ENCODE measurements around the gene GPR3.

GPR3 gene, protein sequence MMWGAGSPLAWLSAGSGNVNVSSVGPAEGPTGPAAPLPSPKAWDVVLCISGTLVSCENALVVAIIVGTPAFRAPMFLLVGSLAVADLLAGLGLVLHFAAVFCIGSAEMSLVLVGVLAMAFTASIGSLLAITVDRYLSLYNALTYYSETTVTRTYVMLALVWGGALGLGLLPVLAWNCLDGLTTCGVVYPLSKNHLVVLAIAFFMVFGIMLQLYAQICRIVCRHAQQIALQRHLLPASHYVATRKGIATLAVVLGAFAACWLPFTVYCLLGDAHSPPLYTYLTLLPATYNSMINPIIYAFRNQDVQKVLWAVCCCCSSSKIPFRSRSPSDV

DNA sequence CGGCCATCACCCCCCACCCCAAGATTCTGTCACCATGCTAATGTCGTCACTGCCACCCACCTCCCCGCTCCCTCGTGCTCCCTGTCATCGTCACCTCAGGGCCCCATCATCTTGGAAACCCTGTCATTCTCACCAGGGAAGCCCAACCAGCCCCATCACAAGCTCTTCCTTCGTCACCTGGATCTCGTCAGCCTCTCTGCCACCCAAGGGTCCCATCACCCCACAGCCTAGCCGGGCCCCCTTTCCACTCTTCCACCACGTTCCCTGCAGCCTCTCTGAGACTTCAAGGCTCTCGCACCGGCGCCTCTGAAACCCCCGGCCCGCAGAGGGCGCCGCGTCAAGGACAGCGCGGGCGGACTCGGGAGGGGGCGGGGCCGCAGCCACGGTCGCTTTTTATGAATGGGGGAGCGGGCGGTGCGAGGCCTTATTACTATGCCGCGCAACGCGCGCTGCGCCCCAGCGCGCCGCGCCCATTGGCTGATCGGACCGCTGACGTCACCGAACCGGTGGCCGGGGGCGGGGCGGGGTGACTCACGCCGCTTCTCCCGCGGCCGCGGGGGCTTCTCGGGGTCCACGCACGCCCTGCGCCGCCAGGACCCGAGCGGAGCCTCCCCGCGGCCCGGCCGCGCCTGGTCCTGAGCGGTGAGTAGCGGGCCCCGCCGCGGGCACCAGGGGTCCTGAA lies at the start of gene GPR3:
Gene GPR3, plus strand, starts transcription at position 527 of the 682 bp plus-strand sequence. CDS start 1,177 bp downstream, outside the sequence.
- DNase-seq = peak; percentile 93

DNA sequence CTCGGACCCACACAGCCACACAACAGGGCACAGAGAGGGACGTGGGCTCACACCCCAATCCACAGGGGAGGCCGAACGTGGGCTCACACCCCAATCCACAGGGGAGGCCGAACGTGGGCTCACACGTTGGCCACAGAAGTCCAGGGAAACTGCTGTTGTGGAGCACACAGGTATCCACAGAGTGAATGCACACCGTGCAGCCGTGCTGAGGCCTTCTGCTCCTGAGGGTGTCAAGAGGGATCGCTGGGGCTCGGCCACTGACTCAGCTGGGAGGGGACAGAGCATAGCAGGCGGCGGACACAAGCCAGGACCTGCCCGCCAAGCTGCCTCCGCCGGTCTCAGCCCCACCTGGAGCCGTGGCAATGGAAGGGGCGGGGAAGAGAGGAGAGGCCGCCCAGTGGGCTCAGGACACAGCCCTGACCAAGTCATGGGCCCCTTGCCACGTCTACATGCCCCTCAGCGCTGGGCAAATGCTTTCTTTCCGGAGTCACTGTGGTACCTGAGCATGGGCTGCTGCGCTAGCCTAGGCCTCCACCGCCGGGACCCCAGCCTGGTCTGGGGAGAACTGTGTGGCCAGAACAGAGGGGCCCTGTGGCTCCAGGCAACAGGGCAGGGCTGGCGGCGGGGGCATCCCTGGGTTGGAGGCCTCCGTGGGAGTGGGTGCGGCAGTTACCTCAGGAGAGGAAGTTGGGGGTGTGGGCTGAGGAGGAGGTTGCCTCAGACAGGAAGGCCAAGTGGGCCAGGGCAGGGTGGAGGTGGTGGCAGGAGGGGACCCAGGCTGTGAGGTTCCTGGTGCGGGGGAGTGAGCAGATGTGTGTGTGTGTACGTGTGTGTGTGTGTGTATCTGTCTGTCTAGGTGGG lies 49.4 kb upstream of the GPR3 start:
- DNase-seq = peak; percentile 71

DNA sequence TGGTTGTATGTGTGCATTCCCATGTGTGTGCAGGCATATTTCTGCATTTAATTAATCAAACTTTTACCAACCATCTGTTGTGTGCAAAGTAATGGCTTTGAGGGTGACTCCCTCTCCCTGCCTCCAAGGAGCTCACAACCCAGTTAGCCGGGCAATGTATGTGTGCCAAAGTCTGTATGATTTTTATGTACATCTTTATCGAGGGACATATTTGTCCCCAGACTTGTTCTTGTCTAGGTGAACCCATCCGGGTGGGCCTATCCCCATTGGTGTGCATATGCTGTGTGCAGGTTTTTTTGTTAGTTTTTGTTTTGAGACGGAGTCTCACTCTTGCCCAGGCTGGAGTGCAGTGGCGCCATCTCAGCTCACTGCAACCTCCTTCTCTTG lies 48.8 kb upstream of the GPR3 start:
- DNase-seq = no peak

DNA sequence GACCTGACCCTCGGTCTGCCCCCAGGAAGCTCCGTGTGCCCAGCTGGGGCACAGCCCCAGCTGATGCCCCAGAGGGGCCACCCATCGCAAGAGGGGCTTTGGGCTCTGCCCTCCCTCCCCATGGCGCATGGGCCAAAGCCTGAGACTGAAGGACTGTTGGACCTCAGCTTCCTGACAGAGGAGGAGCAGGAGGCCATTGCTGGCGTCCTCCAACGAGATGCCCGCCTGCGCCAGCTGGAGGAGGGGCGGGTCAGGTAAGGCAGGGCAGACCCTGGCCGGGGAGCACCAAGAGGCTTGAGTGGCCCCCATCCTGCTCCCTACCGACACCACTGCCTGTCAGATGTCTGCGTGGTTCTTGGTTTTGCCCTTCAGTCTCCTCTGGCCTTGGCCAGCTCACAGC lies 47.1 kb upstream of the GPR3 start:
- DNase-seq = no peak

DNA sequence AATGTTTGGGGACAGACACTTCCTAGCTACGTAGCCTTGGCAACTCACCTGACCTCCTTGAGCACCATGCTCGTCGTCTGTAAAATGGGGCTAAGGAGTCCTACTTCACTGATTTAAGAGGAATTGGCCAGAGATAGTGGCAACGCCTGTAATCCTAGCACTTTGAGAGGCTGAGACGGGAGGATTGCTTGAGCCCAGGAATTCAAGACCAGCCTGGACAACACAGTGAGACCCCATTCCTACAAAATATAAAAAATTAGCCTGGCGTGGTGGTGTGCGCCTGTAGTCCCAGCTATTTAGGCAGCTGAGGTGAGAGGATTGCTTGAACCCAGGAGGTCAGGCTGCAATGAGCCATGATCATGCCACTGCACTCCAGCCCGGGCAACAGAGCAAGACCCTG lies 46.1 kb upstream of the GPR3 start:
- no peak for DNase-seq

DNA sequence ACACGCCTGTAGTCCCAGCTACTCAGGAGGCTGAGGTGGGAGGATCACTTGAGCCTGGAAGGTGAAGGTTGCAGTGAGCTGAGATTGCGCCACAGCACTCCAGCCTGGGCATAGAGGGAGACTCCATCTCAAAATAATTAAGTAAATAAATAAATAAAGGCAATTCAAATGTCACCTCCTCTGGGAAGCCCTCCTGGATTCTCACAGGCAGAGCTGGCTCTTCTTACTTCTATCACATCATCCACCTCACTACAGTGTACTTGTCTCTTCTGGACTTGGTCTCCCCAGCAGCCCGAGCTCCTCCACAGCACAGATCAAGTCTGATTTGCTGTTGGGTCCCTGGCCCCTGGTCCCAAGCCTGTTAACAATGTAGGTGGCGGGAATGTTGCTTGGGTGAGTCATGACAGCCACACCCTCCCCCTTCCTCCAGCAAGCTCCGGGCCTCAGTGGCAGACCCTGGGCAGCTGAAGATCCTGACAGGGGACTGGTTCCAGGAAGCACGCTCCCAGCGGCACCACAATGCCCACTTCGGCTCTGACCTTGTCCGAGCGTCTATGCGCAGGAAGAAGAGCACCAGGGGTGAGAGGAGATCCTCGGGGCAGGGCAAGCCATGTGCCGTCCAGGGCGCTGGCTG lies 45.3 kb upstream of the GPR3 start:
- no peak for DNase-seq

DNA sequence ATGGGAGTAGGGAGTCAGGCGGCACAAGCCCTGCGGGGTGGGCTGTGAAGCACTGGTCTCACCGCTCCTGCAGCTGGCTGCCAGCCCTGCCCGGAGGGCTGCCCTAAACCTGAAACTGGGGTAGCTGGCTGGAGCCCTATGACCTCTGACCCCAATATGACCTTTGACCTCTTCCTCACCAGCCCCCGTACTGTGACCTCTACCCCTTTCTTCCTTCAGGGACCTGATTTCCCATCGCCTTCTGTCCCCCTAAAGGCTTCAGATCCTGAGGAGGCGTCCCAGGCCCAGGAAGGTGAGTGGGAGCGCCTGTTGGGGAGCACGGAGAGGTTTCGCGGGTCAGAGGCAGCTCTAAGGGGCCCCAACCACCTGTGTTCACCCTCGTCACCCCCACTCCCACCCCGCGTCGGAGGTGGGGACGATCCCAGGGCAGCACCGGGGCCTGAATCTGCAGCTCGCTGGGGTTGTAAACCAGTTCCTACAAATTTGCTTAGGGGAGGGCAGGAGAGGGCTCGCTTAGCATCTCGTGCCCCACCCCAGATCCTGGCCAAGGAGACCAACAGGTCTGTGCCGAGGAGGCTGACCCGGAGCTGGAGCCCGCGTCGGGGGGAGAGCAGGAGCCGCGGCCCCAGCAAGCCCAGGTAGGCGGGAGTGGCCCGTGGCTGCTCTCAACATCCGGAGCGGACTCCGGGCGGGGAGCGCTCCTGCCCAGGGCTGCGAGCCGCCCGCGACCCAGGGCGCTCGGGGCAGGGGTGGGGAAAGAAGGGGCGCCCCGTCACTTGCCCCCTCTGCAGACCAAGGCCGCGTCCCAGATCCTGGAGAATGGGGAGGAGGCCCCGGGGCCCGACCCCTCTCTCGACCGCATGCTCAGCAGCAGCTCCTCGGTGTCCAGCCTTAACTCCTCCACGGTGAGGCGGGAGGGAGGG lies 43.3 kb upstream of the GPR3 start:
- no peak for DNase-seq

DNA sequence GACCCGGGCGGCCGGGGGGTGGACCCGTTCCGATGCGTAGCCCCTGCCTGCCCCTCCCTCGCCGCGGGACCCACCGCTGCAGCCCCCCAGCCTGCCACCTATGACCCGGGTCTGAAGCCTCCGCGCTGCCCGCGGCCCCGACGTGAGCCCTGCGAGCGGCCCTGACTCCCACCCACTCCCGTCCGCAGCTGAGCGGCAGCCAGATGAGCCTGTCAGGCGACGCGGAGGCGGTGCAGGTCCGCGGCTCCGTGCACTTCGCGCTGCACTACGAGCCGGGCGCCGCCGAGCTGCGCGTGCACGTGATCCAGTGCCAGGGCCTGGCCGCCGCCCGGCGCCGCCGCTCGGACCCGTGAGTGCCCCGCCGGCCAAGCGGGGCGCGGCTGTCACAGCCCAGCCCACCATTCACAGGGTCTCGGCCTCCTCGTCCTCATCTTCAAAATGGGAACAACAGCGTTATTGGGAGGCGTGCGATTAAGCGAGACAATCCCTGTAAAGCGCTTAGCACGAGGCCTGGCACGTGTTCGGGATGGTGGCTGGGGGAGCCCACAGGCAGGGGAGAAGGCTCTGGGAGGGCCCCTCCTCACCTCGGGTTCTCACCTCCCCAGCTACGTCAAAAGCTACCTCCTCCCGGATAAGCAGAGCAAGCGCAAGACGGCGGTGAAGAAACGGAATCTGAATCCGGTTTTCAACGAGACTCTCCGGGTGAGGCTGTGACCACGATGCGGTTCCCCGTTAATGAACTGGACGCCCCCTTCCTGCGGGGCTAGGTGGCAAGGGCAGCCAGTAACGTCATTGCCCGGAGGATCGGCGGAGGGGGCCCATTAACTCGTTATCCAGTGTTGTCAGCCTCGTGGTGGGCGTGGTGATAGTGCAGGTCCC lies 42.4 kb upstream of the GPR3 start:
- no peak for DNase-seq

DNA sequence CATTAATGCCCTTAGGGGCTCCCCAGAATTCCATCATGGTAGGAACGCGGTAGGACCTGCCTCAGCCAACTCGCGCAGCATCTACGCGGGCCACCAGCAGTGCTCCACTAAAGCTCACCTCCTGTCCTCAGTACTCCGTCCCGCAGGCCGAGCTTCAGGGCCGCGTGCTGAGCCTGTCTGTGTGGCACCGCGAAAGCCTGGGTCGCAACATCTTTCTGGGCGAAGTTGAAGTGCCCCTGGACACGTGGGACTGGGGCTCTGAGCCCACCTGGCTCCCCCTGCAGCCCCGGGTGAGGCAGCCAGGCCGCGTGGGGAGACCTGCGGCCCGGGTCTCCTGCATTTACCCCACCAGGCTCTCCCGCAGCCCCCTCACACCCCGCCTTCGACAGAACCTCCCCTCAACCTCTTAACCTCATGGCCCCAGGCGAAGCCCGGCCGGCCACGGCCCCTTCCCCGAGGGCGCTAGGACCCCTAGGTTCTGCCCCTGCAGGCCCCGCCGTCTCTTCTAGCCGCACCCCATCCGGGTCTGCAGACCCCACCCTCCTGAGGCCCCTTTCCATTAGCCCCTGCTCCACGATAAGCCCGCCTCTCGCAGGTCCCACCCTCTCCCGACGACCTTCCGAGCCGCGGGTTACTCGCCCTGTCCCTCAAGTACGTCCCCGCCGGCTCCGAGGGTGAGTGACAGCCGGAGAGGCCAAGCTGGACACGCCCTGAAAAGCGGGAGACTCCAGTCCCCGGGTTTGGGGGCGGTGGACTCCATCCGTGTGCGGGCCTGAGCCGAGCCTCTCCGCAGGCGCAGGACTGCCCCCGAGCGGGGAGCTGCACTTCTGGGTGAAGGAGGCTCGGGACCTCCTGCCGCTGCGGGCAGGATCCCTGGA lies 41.5 kb upstream of the GPR3 start:
- no peak for DNase-seq

DNA sequence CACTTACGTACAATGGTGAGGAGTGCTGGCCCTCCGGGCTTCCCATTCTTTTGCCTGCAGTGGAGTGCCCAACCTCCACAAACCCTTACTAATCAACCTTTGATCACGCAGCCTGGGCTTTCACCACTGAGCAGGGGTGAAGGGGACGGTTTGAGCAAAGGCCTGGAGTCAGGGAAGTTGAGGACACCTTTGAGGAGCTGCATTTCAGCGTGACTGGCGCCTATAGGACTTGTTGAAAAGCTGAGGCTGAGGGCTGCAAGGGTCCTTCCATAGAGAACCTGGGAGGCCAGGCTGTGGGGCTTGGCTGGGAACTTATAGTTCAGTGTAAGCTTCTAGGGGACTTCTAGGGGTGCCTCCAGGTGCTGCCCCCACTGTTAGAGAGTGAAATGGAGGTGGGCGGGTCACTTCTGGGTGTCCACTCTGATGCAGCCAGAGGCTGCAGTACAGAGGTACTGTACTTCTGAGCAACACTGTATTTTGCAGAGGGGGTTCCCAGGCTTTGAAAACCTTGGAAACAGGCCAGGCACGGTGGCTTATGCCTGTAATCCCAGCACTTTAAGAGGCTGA lies 40.8 kb upstream of the GPR3 start:
- no peak for DNase-seq

DNA sequence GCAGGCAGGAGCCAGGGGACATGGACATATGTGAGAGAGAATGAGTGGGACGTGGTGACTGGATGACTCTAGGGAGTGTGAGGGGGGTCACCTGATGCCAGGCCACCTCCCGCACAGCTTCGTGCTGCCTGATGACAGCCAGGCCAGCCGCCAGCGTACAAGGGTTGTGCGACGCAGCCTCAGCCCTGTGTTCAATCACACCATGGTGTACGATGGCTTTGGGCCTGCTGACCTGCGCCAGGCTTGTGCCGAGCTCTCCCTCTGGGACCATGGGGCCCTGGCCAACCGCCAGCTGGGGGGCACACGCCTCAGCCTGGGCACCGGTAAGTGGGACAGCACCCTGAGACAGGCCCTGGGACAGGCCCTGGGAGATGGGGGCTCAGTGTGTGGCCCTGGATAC lies 39.3 kb upstream of the GPR3 start:
- DNase-seq = no peak

DNA sequence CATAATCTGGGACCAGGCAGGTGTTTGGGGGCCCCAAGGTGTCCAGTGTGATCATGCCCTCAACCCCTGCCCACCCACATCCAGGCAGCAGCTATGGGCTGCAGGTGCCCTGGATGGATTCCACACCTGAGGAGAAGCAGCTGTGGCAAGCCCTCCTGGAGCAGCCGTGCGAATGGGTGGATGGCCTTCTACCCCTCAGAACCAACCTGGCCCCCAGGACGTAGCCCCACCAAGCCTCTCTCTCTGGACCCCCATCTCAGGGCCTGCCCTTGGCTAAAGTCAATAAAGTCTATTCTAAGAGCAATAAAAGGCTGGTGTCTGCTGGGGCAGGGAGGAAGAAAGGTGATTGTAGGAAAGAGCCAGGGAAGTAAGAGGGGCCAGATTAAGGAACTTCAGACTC lies 38.8 kb upstream of the GPR3 start:
- no peak for DNase-seq

DNA sequence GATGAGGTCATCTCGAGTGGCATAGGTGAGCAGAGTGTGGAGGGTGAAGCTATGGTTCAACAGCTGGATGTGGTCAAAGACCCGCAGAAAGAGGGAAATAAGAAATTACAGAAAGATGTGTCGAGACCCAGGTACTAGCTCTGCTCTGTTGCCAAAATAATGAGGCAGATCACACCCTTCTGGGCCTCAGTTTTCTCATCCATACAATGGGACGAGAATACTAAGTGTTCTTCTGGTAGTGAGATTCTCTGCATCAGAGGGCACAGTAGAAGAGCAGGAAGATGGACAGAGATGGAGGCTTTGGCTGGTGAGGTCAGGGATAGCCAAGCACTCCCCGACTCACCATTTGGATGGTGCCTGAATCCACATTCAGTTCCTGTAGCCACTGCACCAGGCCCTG lies 36.7 kb upstream of the GPR3 start:
- DNase-seq = no peak

DNA sequence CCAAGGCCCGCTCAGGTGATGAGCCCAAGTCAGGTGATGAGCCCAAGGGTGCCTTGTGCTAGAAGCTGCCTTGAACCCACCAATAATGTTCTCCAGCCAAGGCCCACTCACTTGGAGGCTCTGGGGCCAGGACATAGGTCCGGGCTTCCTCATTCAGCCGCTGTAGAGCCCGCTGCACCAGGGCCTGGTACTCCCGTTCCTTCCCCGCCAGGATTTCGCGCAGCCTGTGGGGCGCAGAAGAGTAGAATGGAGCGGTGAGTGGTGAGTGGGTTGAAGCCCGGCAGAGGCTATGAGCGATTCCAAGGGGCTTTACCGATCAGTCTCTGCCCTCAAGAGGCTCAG lies 36.2 kb upstream of the GPR3 start:
- DNase-seq = no peak

DNA sequence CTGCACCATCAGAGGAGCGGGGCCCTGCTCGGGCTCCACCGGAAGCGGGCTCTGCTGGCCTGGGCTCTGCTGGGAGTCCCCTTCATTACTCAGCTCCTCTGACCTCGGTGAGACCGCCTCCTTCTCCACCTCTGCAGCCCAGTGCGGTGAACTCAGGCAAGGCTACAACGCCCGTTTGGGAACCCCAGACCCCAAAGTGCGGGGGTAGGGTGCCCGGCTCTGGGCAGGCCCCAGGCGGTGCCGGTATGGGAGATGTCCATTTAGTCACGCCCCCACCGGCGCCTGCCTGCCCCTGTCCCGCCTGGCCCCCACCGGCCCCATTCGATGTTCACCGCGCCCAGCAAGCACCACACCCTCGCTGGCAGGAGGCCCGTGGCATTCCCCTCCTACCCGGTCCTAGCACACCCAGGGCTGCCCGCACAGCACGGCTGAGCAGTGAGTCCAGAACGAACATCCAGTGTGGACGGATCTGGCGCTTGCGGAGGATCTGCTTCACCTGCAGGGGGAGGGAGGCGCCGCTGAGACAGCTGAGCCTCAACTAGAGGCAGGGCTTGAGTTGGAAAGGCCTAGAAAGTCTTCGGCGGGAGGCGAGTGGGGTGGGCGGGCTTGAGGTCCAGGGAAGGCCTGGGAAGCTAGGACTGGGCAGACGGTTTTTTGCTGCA lies 35.7 kb upstream of the GPR3 start:
- peak; percentile 40 for DNase-seq

DNA sequence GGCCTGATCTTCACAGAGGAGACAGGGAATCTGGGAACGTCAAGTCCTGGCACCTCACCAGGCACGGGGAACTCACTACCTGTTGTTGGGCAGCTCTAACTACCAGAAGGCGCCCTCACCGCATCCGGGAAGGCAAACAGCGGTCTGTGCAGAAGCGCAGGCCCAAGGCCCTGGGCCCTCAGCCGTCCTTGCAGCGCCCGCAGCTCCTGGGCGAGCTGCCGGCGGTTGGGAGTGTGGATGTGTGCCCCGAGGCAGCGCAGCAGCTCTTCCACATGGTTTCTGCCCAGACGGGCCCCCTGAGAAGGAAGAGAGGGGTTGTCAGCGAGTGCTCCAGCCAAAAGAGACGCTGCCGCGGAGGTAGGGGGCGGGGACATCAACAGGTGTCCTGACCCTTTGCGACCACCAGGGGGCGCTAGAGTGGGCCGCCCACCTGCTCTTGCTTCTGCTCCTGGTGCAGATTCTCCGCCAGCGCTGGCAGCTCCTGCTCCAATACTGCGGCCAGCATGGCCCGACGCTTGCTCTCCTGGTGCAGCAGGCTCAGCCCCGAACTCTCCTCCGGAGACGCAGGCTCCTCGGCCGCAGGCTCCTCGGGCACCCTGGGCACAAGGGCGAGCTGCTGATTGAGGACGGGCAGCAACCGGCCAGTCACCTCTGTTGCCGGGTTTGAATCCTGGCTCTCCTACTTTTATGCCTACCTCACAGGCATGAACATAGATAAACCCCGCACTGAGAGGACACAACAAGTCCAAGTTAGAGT lies 35.0 kb upstream of the GPR3 start:
- peak; percentile 80 for DNase-seq

DNA sequence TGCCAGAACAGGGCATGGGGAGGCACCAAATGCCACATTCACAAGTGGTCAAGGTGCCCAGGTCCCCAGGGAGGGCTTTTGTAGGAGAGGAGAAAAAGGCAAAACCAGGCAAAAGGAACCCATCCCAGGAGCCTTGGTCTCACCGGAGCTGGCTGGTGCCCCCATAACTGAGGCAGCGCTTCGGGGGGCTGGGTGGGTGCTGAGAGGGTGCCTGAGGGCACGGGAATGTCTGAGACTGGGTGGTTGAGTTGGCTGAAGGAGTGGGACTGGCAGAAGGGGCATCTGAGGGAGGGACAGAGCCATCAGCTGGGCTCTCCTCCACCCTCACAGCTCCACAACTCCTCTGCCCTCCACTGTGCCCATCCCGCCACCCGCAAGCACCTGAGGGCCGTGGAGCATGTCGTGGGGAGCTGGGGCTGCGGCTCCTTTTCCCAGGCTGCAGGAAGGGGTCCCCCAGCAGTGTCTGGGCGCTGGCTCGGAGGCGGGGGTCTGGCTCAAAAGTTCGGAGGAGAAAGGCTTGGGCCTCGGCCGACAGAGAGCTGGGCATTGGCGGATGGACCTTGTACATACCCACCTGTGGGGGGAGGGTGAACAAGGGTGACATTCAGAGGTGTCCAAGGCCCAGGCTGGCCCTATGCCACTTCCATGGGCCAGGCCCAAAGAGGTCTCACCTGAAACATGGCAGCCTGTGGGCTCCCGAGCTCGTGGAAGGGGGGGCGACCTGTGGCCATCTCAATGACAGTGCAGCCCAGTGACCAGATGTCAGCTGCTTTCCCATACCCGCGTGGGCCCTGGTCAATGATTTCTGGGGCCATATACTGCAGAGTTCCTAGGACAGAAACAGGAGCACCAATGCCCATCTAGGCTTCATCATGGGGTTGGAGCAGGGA lies 34.1 kb upstream of the GPR3 start:
- no peak for DNase-seq
